ENCODE data around the gene GPR158. TPM values are rescaled to one million over a fixed set of nuclear protein-coding genes. Genes with fewer than 3 reads are reported as not detected.
A peak's percentile ranks its signal among the peaks of the same experiment; 100 is the strongest.

The GPR158 gene
- total and polyA plus RNA-seq, 9 of the 15 experiments (the other 6 are each of a cell fraction or from before 2014, with no cell fraction given) = 4.0 to 7.6 (median 5.0) TPM

GRCh38 chr10:25455980-25456567, 281.3 kb downstream of the GPR158 start (continued):
- TF ChIP-seq PBX2 (CRISPR knock-in tag; IDR thresholded peaks at IDR 0.05; ENCODE audit: low read depth) (no peak), PBX2 (tag; conservative IDR thresholded peaks at IDR 0.05; ENCODE audit: low read depth) (no peak), SMARCE1 (IDR thresholded peaks at IDR 0.05) (no peak), ZSCAN29 (IDR thresholded peaks at IDR 0.05) (no peak), NR4A1 (CRISPR knock-in tag; IDR thresholded peaks at IDR 0.05) (no peak), NR4A1 (tag; IDR thresholded peaks at IDR 0.05) (no peak), ZNF584 (CRISPR knock-in tag; IDR thresholded peaks at IDR 0.05; ENCODE audit: low read depth) (no peak), EWSR1 (IDR thresholded peaks at IDR 0.05; ENCODE audit: borderline replicate concordance, low read depth, partially characterized antibody) (no peak), ZNF444 (CRISPR knock-in tag; IDR thresholded peaks at IDR 0.05) (no peak), ZNF445 (CRISPR knock-in tag; IDR thresholded peaks at IDR 0.05; ENCODE audit: low read depth) (no peak), ZBTB43 (CRISPR knock-in tag; IDR thresholded peaks at IDR 0.05) (no peak), ZFP1 (CRISPR knock-in tag; IDR thresholded peaks at IDR 0.05) (no peak), RFX1 (IDR thresholded peaks at IDR 0.05) (no peak), DPF2 (IDR thresholded peaks at IDR 0.05) (peak; percentile 61; the same call in 1 of the 2 replicates), NR3C1 (CRISPR knock-in tag; IDR thresholded peaks at IDR 0.05) (no peak), NBN (IDR thresholded peaks at IDR 0.05; ENCODE audit: low read depth) (0 out of 2 replicates have a peak, but pooled peaks have one; percentile 46)
